ENCODE measurements around the gene SYT1. TPM values are rescaled to one million over a fixed set of nuclear protein-coding genes. Genes with fewer than 3 reads are reported as not detected.

The SYT1 gene
- total and polyA plus RNA-seq, 2 of the 8 experiments (the other 6 are each of a cell fraction or from before 2014, with no cell fraction given), result 11.0 to 34.6 TPM

GRCh38 chr12:79183926-79184325, 319.4 kb downstream of the SYT1 start:
- Histone ChIP-seq H2BK12ac (ENCODE audit: low read depth, low read length) (no peak overlapping the region), H2BK20ac (ENCODE audit: low read length) (no peak overlapping the region), H4K8ac (ENCODE audit: extremely low read depth, insufficient read depth, low read length) (no peak overlapping the region), H2BK15ac (ENCODE audit: low read length) (no peak overlapping the region), H3K4me2 (ENCODE audit: insufficient read depth in 1 of 2, low read depth in 2 of 2, low read length in 2 of 2) (no peak overlapping the region), H3K4ac (replicated peaks; ENCODE audit: insufficient read length, low read depth, low read length) (no peak overlapping the region), H2AK5ac (ENCODE audit: low read depth, low read length) (no peak overlapping the region), H3K9ac (replicated peaks in 1 of 4; ENCODE audit: extremely low read depth in 1 of 4, low read depth in 3 of 4, low read length in 3 of 4) (no peak overlapping the region), H3K4me1 (replicated peaks in 1 of 4; ENCODE audit: control insufficient read depth in 3 of 4, insufficient read depth in 4 of 4, low read length in 3 of 4) (no peaks in the 10 kb centered on the region), H3K4me3 (ENCODE audit: extremely low read depth in 1 of 4, insufficient read depth in 2 of 4, low read depth in 3 of 4, low read length in 4 of 4) (no peak overlapping the region), H4K91ac (replicated peaks; ENCODE audit: insufficient read length, low read length) (no peak overlapping the region), H4K5ac (ENCODE audit: insufficient read length, low read depth, low read length) (no peak overlapping the region), H3K23ac (ENCODE audit: insufficient read length) (no peak overlapping the region), H3K27ac (ENCODE audit: low read depth, low read length) (no peak overlapping the region), H3K56ac (replicated peaks; ENCODE audit: insufficient read length, low read depth, low read length) (no peak overlapping the region), H2BK5ac (ENCODE audit: low read depth, low read length) (no peak overlapping the region), H3K79me1 (ENCODE audit: low read depth, low read length) (no peaks in the 10 kb centered on the region), H3K79me2 (ENCODE audit: control insufficient read depth in 1 of 2, insufficient read depth in 2 of 2, low read length in 2 of 2) (no peaks in the 10 kb centered on the region), H3K18ac (ENCODE audit: extremely low read depth, low read length) (no peak overlapping the region), H3K23me2 (ENCODE audit: low read depth, low read length) (no peaks in the 10 kb centered on the region), H2BK120ac (replicated peaks; ENCODE audit: low read depth, low read length) (no peak overlapping the region), H4K20me1 (replicated peaks in 1 of 2; ENCODE audit: control insufficient read depth in 1 of 2, insufficient read depth in 2 of 2, low read length in 2 of 2) (no peaks in the 10 kb centered on the region), H3K27me3 (replicated peaks in 1 of 4; ENCODE audit: control insufficient read depth in 3 of 4, extremely low read depth in 1 of 4, insufficient read depth in 3 of 4, low read length in 3 of 4) (no peaks in the 10 kb centered on the region; a peak in 1 of 7 replicates), H2AFZ (ENCODE audit: low read length) (no peak overlapping the region), H3K36me3 (ENCODE audit: control insufficient read depth in 2 of 4, insufficient read depth in 4 of 4, low read length in 3 of 4) (no peaks in the 10 kb centered on the region), H3K14ac (ENCODE audit: insufficient read length) (no peak overlapping the region), H3K9me3 (ENCODE audit: insufficient read depth in 2 of 2, low read depth in 1 of 2, low read length in 1 of 2) (no peaks in the 10 kb centered on the region)
- CTCF ChIA-PET (ENCODE audit: partially characterized antibody), result interaction anchor here (1.2 to 3.0 kb wide), 4 partner anchors 9 to 157 kb away, joined by 3 to 9 read pairs (median 7); no protein-coding TSS in a partner anchor
- POLR2A ChIA-PET (ENCODE audit: partially characterized antibody), result no interaction called here
- whole genome bisulfite sequencing, 2 experiments (ENCODE audit: extremely low coverage in 1 of 2, insufficient coverage in 1 of 2, insufficient read length in 1 of 2, insufficient replicate concordance in 2 of 2, low coverage in 1 of 2, low lambda C conversion rate in 2 of 2, missing lambda C conversion rate in 1 of 2), result 92% methylated on average over 3 of the region's 3 CpGs; no CpG with 5 or more reads in 1 of the 2 experiments
- FAIRE-seq, result no peak
- DNase-seq (ENCODE audit: low read depth in 1 of 2, low spot score in 2 of 2), result no peak
- TF ChIP-seq SAP30 (IDR thresholded peaks at IDR 0.05; ENCODE audit: insufficient read depth, insufficient replicate concordance, low read length), result no peak
- TF ChIP-seq TBP (IDR thresholded peaks at IDR 0.05; ENCODE audit: low read depth, low read length), result no peak
- TF ChIP-seq TCF12 (IDR thresholded peaks at IDR 0.05; ENCODE audit: low read depth, low read length), result no peak
- TF ChIP-seq MAX (IDR thresholded peaks at IDR 0.05), result no peak

All from H1 (cell line).